Gastrocnemius medialis (tissue), 4 donors: ENCODE measurements around the gene PAK1IP1.

Experiments
- CTCF ChIP-seq, 5 experiments: fragments of 450-650 bp in 3 of 5; fragments of 200-600 bp in 2 of 5; sonication (generic) in 2 of 5; IDR thresholded peaks in 4 of 5; conservative IDR thresholded peaks in 1 of 5; 1 replicate in 4 of 5; 2 replicates in 1 of 5; pipeline ENCODE4 v1.5.1; 2016 to 2019; ENCODE audit warnings: antibody characterized with exemption in 5 of 5, mild to moderate bottlenecking in 3 of 5, moderate library complexity in 3 of 5
- POLR2A ChIP-seq, 2 donors: fragments of 450-650 bp; IDR thresholded peaks; one replicate each; pipeline ENCODE4 v1.6.1; 2017; ENCODE audit warnings: antibody characterized with exemption in 2 of 2, mild to moderate bottlenecking in 2 of 2, moderate library complexity in 2 of 2

- no peak for TF ChIP-seq CTCF (IDR thresholded peaks at IDR 0.05 in 4 of 5, conservative IDR thresholded peaks at IDR 0.05 in 1 of 5)
- TF ChIP-seq POLR2A (IDR thresholded peaks at IDR 0.05): no peak
Measured at GRCh38 chr6:10725044-10725443, 30.3 kb downstream of the PAK1IP1 start.
